HEK293 (cell line): Measurements from ENCODE around the gene MAGI2.

Experiments
- CTCF ChIP-seq: fragments of 450-650 bp; formaldehyde crosslinking; IDR thresholded peaks from 2 replicates; pipeline ENCODE4 v1.5.1; 2016; ENCODE audit warnings: missing biosample characterization, missing genetic modification characterization
- FEZF1 ChIP-seq: fragments of 450-650 bp; formaldehyde crosslinking; IDR thresholded peaks from 2 replicates; pipeline ENCODE4 v1.5.1; 2016; ENCODE audit warnings: missing biosample characterization, missing genetic modification characterization
- HOXA7 ChIP-seq: sonication (generic); formaldehyde crosslinking; IDR thresholded peaks from 2 replicates; pipeline ENCODE4 v1.8.1; 2022; ENCODE audit warnings: missing genetic modification reagents, borderline replicate concordance
- KLF10 ChIP-seq: fragments of 450-650 bp; IDR thresholded peaks from 2 replicates; pipeline ENCODE4 v1.5.1; 2018; ENCODE audit warnings: missing biosample characterization, mild to moderate bottlenecking, missing genetic modification characterization
- TSHZ1 ChIP-seq: fragments of 450-650 bp; formaldehyde crosslinking; IDR thresholded peaks from 2 replicates; pipeline ENCODE4 v1.5.1; 2016; ENCODE audit warnings: missing biosample characterization, missing genetic modification characterization, borderline replicate concordance
- YY1 ChIP-seq: fragments of 450-650 bp; formaldehyde crosslinking; IDR thresholded peaks from 2 replicates; pipeline ENCODE4 v1.5.1; 2018; ENCODE audit warnings: missing biosample characterization, missing genetic modification characterization
- ZNF121 ChIP-seq: fragments of 450-650 bp; formaldehyde crosslinking; IDR thresholded peaks from 2 replicates; pipeline ENCODE4 v1.5.1; 2016; ENCODE audit warnings: missing biosample characterization, missing genetic modification characterization
- ZNF169 ChIP-seq: fragments of 450-650 bp; formaldehyde crosslinking; IDR thresholded peaks from 2 replicates; pipeline ENCODE4 v1.5.1; 2016; ENCODE audit warnings: missing biosample characterization, missing genetic modification characterization
- ZNF239 ChIP-seq: fragments of 450-650 bp; formaldehyde crosslinking; IDR thresholded peaks from 2 replicates; pipeline ENCODE4 v1.5.1; 2016; ENCODE audit warnings: missing biosample characterization, missing genetic modification characterization
- ZNF416 ChIP-seq: fragments of 450-650 bp; formaldehyde crosslinking; IDR thresholded peaks from 2 replicates; pipeline ENCODE4 v1.5.1; 2016; ENCODE audit warnings: missing biosample characterization, missing genetic modification characterization
- ZNF610 ChIP-seq: fragments of 450-650 bp; formaldehyde crosslinking; IDR thresholded peaks from 2 replicates; pipeline ENCODE4 v1.5.1; 2016; ENCODE audit warnings: missing biosample characterization, missing genetic modification characterization, borderline replicate concordance
- ZNF664 ChIP-seq: fragments of 450-650 bp; formaldehyde crosslinking; IDR thresholded peaks from 2 replicates; pipeline ENCODE4 v1.5.1; 2016; ENCODE audit warnings: missing biosample characterization, missing genetic modification characterization
- ZNF701 ChIP-seq: fragments of 450-650 bp; formaldehyde crosslinking; IDR thresholded peaks from 2 replicates; pipeline ENCODE4 v1.5.1; 2016; ENCODE audit warnings: missing biosample characterization, missing genetic modification characterization
- ZNF837 ChIP-seq: fragments of 450-650 bp; formaldehyde crosslinking; IDR thresholded peaks from 2 replicates; pipeline ENCODE4 v1.5.1; 2016; ENCODE audit warnings: missing biosample characterization, missing genetic modification characterization

GRCh38 chr7:79268730-79269129 lies 184.7 kb downstream of the MAGI2 start:
- TF ChIP-seq ZNF169 (tag by site-specific recombination) (no peak), CTCF (tag by site-specific recombination) (no peak), ZNF664 (tag by site-specific recombination) (no peak), KLF10 (tag by site-specific recombination) (no peak), ZNF837 (tag by site-specific recombination) (no peak), ZNF701 (no peak), YY1 (tag by site-specific recombination) (no peak), ZNF239 (tag by site-specific recombination) (no peak), FEZF1 (tag by site-specific recombination) (no peak), ZNF610 (no peak), ZNF416 (tag by site-specific recombination) (no peak), TSHZ1 (tag by site-specific recombination) (no peak), ZNF121 (no peak), HOXA7 (no peak)
